GM21528 (cell line): ENCODE results near the gene BEST1.

ENCODE experiments used
- ATAC-seq: cut with Tn5 transposase; IDR thresholded peaks from one replicate; pipeline ENCODE4 v1.9.1; 2021; ENCODE audit warnings: mild to moderate bottlenecking, moderate library complexity; ENCODE audit not compliant: unreplicated experiment, low FRiP score

Gene BEST1

DNA sequence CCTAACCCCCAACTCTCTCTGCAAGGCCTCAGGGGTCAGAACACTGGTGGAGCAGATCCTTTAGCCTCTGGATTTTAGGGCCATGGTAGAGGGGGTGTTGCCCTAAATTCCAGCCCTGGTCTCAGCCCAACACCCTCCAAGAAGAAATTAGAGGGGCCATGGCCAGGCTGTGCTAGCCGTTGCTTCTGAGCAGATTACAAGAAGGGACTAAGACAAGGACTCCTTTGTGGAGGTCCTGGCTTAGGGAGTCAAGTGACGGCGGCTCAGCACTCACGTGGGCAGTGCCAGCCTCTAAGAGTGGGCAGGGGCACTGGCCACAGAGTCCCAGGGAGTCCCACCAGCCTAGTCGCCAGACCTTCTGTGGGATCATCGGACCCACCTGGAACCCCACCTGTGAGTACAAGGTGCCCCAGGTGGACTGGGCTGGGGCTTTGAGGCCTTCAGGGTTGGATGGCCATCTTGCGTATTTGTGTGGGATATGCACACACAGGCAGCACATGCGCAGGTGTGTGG is at the start of gene BEST1:
BEST1 (plus strand) TSS at position 317 of the 513 bp plus-strand sequence. CDS start 1,456 bp downstream, outside the sequence.
- ATAC-seq, result no peak

DNA sequence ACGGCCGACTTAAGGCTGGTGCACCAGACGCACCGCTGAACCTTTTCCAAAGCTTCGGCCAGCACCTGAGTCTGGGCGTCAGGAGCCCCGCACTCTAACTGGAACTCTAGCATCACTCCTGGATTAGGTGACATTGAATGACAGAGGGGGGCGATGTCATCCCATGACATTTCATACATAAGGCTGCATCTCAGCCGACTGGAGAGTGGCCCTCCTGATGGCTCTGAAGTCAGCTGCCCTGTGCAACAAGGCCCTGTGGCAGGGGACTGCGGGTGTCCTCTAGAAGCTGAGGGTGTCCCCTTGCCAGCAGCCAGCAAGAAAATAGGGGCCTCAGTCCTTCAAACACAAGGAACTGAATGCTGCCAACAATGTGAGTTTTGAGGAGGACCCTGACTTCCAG is 48.8 kb upstream of the BEST1 start:
- ATAC-seq, result no peak

DNA sequence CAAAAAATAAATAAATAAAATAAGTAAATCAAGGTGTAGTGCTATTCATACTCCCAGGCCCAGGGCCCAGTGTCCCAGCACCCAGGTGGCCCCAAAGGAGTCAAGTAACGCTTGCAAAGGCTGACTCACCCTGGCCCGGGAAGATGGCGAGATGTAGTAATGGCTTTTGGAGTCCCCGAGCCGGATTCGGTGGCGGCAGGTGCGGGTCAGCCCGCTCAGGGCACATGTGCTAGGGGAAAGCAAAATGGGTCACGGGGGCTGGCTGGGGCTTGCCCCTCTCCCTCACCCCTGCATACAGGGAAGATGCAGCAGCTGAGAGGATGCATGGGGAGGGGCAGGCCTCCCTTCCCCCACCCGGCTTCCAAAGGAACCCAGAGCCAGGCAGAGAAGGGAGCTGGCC is 47.8 kb upstream of the BEST1 start:
- ATAC-seq, result no peak

DNA sequence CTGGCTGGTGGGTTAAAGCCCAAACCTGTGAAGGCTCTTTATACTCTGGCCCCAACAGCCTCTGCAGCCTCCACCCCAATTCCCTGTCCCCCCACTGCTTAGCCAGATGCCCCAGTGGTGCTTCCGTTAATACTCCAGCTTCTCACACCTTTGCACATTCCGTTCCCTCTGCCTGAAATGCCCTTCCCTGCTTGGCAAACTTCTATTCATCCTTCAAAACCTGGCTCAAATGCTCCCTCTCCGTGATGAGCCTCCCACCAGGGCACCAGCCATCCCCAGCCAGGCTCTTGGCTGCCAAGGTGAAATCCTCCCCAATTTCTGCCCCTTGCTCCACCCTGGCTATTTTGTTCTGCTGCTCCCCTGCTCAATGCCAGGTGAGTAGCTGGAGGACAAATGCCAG is 46.3 kb upstream of the BEST1 start:
- ATAC-seq, result no peak

DNA sequence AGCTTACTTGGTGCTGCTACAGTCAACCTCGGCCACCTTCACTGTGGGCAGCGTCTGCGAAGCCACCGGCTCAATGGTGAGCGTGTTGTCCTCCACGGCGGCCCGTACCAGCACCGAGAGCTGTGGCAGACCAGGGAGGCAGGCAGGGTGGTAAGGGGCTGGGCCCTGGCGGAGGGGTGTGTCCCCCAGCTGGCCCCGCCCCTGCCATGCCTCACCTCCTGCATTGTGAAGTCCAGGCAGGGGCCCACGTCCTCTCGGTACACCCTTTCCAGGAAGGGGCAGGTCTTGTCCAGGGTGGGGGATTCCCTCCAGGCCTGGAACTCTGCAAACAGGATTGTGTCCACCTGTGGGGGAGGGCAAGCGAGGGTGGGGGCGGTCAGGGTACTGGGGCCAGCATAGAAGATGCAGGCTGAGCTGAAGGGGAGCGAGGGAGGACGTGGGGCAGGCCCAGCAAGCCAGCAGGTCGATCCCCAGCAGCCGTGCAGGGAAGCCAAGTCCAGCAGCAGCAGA is 45.6 kb upstream of the BEST1 start:
- no peak for ATAC-seq

DNA sequence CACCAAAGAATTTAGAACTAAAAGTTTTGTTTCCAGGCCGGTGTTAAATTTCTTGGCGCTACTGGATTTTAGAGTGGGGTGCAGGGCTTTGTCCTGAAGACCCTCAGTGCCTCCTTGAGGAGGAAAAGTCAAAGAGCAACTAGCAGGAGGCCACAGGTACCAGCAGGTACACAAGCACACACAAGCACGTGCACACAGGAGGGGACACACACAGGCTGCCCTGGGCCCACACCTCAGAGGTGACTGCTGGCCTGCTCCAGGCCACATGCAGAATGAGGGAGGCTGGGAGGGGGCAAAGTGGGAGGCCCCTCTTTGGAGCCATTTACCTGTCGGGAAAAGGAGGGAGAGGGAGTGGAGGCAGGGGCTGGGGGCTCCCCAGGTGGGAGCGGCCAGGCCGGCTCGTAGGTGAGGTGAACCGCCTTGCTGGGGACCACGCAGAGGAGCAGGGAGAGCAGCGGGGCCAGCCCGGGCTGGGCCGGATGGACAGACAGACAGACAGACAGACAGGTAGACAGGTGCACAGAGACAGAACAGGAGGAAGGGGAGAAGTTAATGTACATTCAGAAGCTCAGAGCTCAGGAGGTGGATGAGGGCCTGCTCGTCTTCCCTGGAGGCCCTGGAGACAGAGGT is 45.0 kb upstream of the BEST1 start:
- no peak for ATAC-seq

DNA sequence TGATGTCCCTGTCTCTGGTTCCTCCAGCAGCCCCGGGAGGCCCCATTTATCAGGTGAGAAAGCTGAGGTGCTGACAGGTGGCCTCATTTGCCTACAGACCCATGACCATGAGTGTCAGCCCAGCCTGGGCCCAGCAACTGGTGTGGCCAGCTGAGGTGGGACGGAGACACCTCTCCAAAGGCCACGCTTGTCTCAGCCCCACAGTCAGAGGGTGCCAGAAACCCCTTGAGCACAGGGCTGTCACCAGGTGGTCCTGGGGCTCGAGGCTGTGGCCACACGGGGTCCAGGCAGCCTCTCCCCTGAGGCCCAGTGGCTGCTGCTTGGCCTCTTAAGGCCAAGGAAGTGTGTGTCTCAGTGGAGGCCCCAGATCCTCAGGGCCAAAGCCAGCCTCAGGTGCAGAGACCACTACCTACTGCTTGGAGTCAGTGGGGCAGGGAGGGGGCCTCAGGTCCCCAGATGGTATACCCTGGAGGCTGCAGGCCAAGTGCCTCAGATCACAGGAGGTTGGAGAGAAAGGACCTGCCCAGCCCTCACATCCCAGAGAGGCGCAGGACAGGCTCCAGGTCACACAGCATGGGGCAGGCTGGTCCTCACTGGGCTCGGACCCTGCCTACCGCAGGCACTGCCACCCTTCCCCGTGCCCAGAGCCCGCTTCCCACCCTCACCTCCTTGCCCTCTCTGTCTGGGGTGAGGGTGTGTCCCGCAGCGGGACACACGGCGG is 44.2 kb upstream of the BEST1 start:
- ATAC-seq, result no peak

DNA sequence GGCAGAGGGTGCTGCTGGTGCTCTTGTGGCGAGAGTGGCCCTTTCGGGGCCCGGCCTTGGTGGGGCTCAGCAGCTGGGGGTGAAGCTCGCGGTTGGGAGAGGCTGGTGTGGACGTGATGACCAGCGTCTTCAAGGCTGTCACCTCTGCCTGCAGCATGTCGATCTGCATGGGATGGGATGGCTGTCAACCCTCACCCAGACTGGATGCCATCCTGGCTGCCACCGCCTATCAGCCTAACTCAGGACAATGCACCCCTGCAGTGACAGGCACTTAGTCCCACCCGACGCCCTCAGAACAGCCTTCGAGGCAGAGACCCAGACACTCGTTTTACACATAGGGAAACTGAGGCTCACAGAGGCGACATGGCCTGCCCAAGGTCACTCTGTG is 43.6 kb upstream of the BEST1 start:
- no peak for ATAC-seq

DNA sequence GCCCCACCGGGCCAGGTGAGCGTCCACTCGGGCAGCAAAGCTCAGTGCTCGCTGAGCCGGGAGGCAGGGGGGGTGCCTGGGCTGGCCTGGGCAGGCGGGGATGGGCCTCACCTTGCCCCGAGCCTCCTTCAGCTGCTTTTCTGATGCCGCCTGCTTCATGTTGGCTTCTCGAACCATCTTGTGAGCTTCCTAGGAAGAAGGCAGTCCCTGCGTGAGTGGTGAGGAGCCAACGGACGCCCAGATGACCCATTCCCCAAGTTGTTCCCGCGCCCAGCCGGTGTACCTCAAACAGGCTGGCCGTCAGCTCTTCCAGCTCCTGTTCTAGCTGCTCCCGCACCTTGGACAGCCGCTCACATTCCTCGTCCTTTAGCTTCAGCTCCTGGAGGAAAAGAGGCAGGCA is 42.9 kb upstream of the BEST1 start:
- no peak for ATAC-seq

DNA sequence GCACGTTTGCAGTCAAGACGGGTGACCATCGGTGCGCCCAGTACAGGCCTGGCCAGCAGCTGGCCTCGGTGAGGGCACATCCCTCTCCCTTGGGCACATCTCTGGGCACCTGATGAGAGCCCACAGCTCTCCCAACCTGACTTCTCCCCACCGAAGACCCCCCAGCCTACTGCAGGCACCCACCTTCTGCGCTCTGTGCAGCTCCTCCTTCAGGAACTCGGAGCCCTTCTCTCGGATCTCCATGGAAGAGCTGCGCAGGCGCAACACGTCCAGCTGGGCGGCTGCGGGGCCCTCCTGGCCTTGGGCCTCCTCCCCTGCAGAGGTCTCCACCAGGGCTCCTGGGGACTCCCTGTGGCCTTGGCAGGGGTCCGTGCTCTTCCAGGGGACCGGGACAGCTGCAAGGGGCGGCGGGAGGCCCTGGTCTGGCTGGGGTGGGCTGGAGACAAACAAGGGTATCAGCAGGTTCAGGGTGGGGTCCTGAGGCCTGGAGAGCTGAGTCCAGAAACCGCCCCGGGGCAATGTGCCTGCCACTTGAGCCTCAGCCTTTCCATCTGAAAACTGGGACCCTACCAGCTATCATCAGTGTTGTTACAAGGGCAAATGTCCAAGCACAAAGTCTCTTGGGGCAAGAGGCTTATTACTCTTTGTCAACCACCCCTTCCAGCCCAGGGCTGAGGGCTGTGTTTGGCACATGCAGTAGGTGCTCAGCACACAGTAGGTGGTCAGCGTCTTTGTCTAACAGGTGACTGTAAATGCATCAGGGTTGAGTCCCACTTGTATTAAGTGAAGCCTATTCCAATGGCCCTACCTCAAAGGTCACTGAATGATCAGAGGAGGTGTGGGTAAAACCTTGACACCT is 42.1 kb upstream of the BEST1 start:
- ATAC-seq, result no peak

DNA sequence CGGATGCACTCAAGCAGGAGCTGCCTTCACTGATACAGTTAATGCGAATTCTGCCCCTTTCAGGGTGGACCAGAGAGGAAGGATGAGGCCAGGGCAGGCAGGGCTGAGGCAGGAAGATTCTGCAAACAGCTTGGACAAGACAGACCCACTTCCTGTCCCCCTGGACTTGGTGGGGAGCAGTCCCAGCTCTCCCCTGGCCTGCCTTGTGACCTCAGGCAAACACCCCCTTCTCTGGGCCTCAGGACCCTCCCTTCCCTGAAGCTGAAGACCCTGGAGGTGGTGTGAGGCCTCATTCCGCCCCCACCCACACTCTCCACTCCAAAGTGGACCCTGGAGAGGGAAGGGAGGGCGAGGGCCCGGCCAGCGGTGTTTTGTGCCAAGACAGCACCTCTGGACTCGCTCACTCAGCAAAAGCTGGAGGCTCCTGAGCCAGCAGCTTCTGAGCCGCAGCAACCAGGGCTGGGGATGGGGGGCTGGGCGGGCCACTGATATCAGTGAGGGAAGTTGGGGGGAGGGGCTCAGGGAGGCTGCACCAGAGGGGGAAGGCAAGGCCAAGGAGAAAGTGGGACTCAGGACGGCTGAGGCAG is 41.3 kb upstream of the BEST1 start:
- no peak for ATAC-seq

DNA sequence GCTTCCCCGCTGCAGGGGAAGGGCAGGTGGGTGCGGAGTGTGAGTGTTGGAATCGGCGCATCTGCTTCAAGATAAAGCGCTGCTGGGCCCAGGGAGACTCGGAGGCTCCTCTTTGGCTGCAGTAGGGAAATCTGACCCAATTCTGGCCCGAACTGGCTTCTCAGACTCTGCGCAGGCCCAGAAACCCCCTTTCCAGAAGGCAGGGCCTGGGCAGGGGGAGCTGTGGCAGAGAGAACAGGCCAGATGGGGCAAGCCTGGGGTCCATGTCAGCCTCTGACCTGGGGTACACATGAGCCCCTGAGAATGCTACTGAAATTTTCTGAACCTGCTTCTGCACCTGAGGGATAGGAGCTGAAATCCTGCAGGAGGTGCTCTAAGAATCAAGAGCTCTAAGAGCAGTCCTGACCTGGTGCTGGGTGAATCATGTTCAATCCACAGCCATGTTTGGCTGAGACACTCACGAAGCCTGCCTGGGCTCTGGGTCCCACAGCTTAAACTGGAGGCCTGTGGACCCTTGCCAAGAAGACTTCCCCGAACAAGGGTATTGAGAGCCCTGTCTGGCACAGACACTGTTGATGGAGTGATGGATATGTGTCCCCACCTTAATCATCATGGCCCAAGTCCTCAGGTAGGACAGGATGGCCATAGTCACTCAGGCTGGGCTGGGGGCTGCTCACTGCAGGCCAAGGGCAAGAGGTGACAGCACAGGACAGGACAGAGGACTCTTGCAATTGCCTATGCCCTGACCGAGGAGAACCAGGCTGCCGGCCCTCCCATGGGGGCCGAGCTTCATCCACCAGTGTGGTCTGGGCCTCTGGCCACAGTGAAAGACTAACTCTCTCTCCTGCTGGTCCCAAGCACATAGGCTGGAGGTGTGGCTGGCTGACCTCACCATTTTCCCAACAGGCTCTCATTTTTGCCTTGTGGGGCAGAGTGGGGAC is 39.7 kb upstream of the BEST1 start:
- ATAC-seq, result no peak

DNA sequence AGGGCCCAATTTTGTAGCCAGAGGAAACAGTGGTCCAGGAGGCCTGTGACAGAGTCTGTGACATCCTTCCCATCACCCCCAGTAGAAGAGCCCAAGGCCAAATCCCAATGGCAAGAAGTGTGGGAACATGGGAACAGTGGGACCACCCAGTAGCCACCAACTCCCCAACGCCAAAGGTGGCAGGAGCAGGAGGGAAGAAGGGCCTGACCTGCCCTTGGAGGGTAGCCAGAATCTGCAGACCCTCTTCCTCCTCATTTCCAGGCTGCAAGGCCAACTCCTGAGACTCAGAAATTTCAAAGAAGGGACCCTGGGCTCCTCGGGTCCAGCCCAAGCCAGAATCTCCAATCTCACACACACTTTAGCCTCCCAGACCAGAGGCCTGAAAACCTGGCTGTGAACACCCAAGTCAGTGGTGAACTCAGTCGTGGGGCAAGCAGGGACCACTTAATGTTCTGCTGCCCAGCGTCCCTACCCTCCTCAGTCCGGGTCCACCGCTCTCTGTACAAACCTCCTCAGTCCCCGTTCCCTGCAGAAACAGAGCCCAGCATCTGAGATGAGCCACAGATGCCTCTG is 38.9 kb upstream of the BEST1 start:
- no peak for ATAC-seq

DNA sequence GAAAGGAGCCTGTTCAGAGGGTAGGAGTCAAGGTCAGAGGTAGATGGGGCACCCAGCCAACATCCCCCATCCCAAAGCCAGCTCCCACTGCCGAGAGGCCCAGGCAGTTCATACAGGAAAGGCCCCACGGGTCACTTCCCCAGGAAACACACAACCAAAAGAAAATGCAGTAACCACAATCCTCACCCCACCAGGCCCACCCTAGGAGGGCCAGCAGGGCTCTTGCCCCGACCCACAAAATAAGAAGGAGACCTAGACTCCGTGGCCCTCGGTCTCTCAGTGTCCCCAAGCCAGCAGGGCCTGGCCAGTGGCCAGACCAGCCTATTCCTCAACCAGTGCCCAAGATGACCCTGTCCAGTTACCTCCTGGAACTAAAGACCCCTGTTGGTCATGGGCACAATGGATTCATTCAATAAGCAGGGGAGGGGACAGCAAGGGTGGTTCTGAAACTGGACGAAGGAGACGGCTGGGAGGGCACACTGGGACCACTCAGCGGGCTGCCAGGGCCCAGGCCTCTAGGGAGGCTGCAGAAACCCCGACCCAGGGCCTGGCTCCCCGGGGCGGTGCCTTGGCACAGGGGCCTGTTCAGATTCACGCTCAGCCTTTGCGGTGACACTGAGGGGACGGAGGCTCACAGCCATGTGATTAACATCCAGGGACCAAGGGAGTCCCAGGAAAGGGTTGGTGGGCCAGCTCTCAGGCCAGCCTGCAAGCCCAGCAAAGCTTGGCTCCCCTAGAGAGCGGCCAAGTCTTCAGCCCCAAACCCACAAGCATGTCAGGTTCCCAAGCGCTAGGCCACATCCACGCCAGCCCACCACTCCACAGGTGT is 38.2 kb upstream of the BEST1 start:
- ATAC-seq, result no peak

DNA sequence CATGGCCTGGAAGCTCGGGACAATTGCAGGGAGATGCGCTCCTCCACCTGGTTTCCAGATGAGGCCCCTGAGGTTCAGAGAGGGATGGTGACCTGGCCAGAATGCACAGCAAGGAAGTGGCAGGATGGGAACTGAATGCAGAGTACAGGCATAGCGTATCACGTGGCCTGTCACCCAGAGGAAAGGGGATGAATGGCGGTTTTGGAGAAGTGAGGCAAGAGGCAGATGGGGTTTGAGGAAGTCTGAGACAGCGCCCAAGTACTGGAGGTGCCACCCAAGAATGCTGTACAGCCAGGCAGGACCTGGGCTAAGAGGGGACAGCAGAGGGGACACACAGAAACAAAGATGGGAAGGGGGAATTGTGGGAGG is 37.6 kb upstream of the BEST1 start:
- ATAC-seq, result no peak

DNA sequence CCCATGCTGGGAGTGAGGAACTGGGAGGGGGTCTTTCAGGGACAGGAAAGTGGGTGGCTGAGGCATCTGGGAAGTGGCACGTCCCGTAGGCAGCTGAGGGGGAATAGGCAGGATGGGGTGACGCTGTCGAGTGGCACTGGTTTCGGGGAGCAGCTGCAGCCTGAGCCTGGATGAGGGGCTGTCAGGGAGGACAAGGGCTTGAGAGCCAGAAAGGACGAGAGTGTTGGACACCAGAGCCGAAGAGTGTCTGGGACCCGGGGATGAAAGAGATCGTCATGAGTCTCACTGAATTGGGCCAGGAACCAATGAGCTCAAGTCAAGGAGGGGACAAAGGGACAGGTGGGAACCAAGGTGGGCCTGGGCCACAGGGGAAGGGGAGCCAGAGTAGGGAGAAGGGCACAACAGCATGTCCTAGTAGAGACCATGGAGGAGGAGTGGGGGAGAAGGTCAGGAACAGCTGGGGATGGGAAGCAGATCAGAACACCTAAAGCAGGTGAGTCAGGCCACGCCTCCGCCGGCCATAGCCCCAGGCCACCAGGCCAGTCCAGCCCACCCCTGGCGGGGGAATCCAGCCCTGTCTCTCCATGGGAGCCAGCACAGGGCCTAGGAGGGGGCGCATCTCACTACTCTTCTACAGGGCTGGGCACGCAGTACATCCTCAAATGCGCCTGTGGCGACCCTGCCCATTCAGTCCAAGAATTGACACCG is 37.0 kb upstream of the BEST1 start:
- ATAC-seq, result no peak

DNA sequence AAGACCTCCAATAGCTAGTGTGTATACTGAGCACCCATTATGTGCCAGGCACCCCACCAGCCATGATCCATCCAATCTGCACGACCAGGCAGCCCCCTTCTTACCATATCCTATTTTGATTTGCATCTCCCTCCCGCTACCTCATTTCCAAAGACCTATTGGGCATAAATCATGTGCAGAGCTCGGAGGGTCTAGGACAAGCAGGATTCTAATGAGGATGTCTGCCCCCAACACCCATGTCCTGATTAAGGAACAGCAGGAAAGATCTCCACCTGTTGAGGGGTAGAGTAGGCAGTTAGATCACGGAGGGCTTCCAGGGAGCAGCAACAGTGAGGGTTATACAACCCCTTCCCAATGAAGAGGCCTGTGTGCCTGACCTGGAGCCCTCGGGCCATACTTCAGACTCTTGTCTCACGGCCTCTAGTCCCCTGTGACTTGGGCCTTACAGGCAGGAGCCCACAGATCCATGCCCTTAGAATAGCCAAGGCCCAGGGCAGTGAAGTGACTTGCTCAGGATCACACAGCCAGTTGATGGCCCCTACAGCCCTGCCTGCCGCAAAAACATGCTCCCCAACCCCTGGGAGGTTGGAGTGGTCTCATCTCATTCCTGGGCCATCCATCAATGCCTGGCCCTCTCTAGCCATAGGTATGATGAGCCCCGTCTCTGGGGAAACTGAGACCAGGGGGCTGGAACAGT is 36.3 kb upstream of the BEST1 start:
- no peak for ATAC-seq
